GM12892 (cell line): ENCODE results near the gene HCK.
"Not testable (repeated sequence)": the region's sequence is repeated elsewhere in the genome, so short reads cannot be mapped to it uniquely, and the experiment has no call there.

Experiments used
- POLR2A ChIP-seq: IDR thresholded peaks from 2 replicates; pipeline ENCODE4 v1.6.1; 2011; ENCODE audit warnings: low read depth, low read length, control low read depth
- POLR2AphosphoS5 ChIP-seq: IDR thresholded peaks from 2 replicates; pipeline ENCODE4 v1.6.1; 2011; ENCODE audit warnings: low read depth, low read length, control low read depth
- TAF1 ChIP-seq: IDR thresholded peaks from 2 replicates; pipeline ENCODE4 v1.6.1; 2011; ENCODE audit warnings: low read depth, mild to moderate bottlenecking, control low read depth, low read length, borderline replicate concordance

GRCh38 chr20:32118427-32118826, 66.4 kb downstream of the HCK start:
- not testable (repeated sequence) for TF ChIP-seq POLR2A, TAF1, POLR2AphosphoS5
